Cerebellar nuclear complex (tissue), 1 donor: Measurements from ENCODE around the gene APLP2.
"Not testable (repeated sequence)": the region's sequence is repeated elsewhere in the genome, so short reads cannot be mapped to it uniquely, and the experiment has no call there.

Experiments used
- DNase-seq, 2 experiments: peaks; one replicate each; lab custom pipeline; 2025; lab: John Stamatoyannopoulos, UW

Gene APLP2

DNA sequence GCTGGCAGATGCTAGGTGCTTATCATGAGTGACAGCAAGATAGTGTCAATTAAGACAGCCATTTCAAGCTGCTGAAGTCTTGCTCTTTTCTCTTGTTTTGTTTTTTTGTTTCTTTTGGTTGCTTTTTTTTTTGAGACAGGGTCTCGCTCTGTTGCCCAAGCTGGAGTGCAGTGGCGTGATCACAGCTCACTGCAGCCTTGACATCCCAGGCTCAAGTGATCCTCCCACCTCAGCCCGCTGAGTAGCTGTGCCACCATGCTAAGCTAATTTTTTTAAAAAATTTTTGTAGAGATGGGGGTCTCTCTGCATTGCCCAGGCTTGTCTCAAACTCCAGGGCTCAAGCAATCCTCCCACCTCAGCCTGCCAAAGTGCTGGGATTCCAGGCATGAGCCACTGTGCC lies 102.3 kb downstream of the APLP2 start:
- DNase-seq, result not testable (repeated sequence)

DNA sequence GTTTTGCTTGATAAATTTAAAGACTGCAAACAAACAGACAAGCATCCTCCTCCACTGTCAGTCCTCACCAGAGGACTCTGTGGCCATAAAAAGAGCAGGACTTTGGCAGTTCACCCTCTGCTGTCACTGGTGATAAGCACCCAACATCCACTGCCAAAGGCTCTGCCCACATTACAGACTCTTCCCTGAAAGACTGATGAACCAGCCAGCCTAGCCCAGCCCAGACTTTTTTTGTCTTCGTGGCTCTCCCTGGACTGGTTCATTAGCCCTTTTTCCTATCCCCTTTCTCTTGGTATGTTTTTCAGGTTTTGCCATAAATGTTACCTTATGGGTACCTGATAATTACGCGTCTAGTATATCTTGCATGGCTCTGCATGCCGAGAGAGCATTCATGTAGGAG lies 104.9 kb downstream of the APLP2 start:
- DNase-seq, result no peak

GRCh38 chr11:130175898-130176297 lies 106.2 kb downstream of the APLP2 start:
- no peak for DNase-seq

GRCh38 chr11:130177782-130178181 lies 108.1 kb downstream of the APLP2 start:
- DNase-seq, result no peak

GRCh38 chr11:130178441-130179339 lies 109.0 kb downstream of the APLP2 start:
- no peak for DNase-seq

GRCh38 chr11:130179396-130180306 lies 110.0 kb downstream of the APLP2 start:
- no peak for DNase-seq

- DNase-seq, result no peak
Observed at GRCh38 chr11:130180491-130180890, 110.8 kb downstream of the APLP2 start.

DNA sequence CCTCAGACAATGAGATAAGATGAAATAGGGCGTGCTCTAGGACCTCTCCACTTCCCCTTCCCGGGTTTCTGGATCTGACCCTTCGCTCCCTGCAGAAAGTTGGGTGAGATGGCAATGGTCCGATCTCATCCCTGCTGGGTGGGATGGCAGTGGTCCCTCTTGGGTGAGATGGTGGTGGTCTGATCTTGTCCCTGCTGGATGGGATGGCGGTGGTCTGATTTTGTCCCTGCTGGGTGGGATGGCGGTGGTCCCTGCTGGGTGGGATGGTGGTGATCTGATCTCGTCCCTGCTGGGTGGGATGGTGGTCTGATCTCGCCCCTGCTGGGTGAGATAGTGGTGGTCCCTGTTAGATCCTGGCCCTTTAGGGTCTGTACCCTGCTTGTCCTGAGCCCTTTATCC lies 111.2 kb downstream of the APLP2 start:
- DNase-seq, result no peak

GRCh38 chr11:130181295-130182272 lies 111.9 kb downstream of the APLP2 start:
- DNase-seq, result no peak

GRCh38 chr11:130183878-130184610 lies 114.3 kb downstream of the APLP2 start:
- DNase-seq, result no peak

DNA sequence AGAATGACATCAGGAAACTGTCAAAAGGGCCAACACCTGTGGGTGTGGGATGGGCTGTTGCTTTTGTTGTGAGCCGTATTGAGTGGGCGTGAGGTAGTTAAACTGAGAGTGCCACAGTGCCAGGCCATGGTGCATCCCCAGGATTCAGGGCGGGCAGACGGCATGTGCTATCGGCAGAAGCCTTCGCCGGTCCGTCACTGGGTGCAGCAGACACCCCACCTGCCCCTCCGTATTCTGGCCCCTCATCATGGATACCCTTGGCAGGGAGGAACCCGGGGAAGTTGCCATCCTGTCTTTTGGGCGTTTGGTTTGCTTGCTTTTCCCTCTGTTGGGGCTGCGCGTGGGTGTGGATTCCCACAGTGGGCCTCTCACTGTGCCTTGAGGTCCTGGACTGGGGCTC lies 117.4 kb downstream of the APLP2 start:
- no peak for DNase-seq

- DNase-seq, result no peak
Observed at GRCh38 chr11:130188047-130188446, 118.4 kb downstream of the APLP2 start.

GRCh38 chr11:130188585-130189347 lies 119.1 kb downstream of the APLP2 start:
- no peak for DNase-seq

DNA sequence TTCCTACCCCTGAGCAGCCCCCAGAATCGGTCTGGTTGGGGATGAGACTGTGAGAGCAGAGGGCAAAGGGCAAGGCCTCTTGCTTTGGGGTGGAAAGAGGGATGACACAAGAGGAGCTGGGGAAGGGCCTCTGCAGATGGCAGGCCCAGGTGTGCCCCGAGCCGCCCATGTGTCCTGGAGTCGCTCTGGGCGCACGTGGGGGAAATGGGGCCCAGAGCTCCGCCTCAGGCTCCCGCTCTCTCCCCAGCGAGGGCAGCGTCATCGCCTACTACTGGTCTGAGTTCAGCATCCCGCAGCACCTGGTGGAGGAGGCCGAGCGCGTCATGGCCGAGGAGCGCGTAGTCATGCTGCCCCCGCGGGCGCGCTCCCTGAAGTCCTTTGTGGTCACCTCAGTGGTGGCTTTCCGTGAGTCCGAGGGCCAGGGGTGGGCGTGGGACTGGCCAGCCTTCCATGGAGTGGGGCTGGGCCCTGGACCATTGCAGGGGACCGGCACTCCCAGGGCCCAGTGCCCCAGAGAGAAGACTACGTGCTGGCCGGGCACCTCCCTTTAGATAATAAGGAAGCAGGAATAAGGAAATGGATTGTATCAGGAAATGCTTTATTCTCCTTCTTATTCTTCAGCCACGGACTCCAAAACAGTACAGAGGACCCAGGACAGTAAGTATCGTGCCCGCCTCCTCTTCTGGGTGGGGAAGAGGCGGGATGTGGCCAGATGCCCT lies 120.0 kb downstream of the APLP2 start:
- DNase-seq, result no peak

- no peak for DNase-seq
Observed at GRCh38 chr11:130190371-130190881, 120.7 kb downstream of the APLP2 start.

DNA sequence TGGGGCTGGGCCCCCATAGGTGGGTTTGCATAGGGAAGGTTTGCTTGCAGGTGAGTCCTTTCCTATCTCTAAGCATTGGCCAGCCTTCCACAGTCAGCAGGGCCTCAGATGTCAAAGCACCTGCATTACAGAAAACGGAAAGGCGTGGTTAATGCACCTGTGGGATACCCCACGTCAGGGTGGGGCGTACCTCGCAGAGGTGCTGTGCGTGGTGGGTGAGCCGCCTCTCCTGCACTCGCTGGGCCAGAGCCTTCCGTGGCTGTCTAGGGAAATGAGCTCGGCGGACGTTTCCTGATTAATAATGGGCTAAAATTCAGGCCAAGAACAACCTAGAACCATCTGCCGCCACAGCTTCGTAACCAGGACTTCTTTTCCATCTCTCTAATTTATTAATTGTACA lies 122.2 kb downstream of the APLP2 start:
- DNase-seq, result no peak

DNA sequence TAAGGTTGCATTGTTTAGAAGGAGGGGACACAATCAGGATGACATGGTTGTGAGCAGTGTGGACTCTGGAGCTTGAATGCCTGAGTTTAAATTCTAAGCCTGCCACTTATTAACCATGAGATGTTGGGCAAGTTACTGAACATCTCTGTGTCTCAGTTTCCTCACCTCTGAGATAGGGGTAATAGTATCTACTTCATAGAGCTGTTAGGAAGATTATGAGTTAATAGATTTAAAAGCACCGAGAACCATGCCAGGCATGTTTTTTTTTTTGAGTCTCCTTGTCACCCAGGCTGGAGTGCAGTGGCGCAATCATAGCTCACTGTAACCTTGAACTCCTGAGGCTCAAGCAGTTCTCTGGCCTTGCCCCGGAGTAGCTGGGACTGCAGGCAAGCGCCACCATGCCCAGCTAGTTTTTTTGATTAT lies 123.2 kb downstream of the APLP2 start:
- DNase-seq, result no peak

DNA sequence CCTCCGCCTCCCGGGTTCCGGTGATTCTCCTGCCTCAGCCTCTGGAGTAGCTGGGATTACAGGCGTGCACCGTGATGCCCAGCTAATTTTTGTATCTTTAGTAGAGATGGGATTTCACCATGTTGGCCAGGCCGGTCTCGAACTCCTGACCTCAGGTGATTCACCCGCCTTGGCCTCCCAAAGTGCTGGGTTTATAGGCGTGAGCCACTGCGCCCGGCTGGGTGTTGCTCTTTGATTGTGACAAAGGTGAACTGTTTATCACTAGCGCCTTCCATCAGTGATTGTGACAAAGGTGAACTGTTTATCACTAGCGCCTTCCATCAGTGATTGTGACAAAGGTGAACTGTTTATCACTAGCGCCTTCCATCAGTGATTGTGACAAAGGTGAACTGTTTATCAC lies 123.9 kb downstream of the APLP2 start:
- DNase-seq, result not testable (repeated sequence)
